ENCODE measurements around the gene NDE1.
"Not testable (repeated sequence)": the region's sequence is repeated elsewhere in the genome, so short reads cannot be mapped to it uniquely, and the experiment has no call there.

NDE1 gene

DNA sequence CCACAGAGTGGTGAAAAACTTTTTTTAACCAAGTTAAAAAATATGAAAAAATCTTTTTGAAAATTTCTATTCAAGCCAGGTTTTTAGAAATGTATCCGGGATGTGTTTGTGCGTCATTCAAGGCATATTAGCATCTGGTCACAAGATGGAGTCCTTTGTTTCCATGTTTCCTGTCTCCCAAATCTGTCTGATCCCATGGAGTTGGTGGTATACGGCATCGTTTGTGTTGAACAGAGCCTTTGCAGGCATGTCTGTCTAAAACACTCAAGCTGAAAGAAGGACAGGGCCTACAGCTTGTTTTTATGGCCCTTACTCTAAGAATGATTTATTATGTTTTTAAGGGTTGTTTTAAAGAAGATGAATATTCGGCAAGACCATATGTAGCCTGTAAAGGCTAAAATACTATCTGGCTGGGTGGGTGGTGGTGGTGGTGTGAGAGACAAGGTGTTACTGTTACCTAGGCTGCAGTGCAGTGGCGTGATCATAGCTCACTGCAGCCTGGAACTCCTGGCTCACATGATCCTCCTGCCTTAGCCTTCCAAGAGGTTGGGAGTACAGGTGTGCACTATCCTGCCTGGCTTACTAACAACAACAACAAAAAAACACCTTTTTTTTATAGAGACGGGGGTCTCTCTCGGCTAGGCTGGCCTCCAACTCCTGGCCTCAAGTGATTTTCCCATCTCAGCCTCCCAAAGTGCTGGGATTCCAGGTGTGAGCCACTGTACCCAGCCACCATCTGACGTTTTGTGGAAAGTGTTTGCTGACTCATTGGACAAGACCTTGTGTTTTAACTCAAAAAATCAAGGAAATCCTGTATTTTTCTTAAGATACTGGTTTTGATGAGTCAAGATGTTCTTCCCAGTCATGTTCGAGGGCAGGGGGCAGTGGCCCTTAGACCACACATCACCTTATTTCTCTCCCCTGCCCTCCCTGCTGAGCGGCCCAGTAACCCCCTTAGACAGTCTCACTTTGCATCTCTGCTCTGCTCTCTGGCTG lies 52.2 kb downstream of the NDE1 start:
- no peak for DNase-seq

DNA sequence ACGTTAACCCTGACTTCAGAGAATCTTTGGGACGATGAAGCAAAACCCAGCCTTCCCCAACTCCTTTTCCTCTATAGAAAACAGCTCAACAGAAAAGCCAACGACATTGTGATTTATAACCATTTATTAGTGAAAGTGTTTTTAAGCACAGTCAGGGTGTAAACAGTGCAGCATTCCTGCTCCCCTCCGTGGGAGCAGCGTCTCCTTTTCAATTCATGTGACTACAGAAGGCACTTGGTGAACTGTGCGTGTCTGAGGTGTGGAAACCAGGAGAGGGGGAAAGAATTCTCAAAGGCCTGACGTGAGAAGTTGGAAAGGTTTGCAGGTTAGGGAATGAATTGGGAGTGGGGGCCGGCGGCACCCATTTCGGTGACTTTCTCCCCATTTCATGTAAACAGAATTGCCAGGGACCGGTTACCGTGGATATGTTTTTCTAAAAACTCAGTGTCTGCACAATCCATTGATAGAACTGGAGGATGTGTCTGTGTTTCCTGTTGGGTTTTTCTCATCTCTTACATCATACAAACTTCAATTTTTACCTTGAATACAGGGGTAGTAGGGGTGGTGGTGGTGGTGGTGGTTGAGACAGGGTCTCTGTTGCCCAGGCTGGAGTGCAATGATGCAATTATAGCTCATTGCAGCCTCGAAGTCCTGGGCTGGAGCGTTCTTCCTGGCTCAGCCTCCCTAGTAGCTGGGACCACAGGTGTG lies 53.1 kb downstream of the NDE1 start:
- no peak for DNase-seq

DNA sequence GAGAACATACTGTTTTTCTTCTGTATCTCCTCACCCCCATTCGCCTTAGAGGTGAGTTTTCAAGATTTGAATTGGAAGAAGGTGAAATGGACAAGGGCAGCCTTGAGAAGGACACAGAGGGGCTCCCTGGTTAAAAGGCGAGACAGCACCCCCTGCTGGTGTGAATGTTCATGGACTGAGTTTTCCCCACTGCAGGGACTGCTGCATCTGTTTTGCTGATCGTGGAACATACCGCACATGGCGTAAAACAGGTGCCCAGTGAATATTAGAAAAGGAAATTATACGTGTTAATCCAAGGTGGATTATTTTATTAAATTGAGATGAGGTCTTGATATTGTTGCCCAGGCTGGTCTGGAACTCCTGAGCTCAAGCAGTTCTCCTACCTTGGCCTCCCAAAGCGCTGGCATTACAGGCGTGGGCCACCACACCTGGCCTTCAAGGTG lies 54.5 kb downstream of the NDE1 start:
- DNase-seq = no peak

DNA sequence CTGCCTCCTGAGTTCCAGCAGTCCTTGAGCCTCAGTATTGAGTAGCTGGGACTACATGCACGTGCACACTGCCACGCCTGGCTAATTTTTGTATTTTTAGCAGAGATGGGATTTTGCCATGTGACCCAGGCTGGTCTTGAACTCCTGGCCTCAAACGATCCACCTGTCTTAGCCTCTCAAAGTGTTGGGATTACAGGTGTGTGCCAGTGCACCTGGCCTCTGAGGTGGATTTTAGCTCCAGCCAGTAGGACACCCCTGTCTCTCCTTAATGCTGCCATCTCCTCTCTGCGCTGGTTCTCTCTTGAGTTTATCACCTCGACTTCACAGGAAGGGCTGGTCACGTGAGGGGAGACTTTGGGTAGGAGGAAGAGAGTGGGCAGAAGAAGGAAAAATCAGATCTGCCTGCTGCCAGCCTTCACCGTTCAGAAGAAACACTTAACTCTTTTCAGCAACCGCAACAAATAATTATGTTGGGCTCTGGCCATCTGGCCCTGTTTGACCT lies 55.1 kb downstream of the NDE1 start:
- DNase-seq = no peak

DNA sequence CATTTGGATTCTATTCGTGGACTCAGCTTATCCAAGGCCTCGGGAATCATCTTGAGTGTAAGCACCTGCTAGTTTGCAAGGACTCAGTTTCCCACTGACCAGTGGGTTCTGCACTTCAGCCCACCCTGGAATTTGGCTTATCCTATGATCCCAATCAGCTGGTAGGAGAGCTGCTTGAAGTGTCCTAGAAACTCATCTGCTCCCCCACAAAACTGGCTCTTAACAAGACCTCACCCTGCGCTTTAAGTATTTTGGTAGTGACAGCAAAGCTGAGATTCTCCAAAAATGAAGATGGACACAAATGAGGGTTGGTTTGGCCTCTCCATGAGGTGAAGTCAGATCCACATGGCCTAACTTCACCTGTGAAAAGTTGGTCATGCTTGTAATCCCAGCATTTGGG lies 57.3 kb downstream of the NDE1 start:
- no peak for DNase-seq

DNA sequence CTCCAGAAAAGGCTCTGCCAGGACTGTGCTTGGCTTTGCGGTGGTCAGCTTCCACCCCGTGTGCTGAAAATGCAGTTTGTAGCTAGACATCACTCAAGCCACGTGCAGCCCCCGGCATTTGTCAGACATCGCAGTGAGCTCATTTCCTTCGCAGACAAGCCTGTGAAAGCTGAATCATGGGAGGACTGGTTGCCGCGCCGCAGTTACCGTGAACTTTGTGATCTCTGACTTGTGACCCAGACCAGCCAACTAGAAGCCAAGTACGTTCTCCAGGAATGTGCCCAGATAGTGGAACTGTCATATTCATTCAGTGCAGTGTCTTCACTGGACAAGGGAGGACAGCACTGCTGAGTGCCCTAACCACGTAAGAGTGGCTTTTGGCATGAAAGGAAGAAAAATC lies 58.1 kb downstream of the NDE1 start:
- no peak for DNase-seq

DNA sequence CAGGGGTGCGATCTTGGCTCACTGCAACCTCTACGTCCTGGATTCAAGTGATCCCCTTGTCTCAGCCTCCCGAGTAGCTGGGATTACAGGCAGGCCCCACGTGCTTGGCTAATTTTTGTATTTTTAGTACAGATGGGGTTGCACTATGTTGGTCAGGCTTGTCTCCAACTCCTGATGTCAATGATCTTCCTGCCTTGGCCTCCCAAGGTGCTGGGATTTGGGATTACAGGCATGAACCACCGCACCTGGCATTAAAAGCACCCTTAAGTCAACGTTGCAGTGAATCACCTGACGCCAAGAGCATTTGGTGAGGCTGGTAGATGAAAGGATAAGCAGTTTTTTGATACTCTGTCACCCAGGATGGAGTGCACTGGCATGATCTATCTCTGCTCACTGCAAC lies 59.0 kb downstream of the NDE1 start:
- no peak for DNase-seq

DNA sequence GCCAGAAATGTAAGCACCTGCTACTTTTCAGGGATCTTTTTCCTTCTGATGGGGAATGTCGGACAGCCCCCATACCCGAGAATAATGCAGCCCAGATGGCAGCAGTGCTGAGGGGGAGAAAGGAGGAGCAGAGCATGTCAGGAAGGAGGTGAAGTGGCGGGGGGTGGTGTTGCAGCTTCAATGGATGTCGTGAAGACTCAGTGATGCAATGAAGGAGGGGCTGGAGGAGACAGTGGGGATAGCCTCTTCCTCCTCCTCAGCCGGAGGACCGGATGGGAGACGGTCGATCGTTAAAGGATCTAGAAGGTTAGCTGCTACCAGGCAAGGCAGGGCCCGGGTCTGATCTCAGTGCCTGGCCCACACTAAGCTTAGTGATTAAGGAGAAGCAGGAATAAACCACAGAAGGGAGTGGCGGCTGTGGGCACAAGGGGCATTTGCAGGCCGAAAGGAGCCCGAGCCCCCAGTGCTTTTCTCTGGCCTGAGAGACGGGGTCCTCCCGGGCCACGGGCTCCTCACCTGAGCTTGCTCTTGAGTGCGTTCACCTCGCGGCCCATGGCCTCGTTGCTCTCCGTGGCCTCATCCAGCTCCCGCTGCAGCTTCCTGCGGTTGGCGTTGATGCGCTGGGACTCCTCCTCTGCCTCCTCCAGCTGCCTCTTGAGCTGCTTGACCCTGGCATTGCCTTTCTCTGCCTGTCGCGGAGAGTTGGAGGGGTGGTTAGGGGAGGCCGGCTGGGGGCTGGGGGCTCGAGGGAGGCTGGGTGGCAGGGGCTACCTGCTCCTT lies 64.5 kb downstream of the NDE1 start:
- no peak for DNase-seq

DNA sequence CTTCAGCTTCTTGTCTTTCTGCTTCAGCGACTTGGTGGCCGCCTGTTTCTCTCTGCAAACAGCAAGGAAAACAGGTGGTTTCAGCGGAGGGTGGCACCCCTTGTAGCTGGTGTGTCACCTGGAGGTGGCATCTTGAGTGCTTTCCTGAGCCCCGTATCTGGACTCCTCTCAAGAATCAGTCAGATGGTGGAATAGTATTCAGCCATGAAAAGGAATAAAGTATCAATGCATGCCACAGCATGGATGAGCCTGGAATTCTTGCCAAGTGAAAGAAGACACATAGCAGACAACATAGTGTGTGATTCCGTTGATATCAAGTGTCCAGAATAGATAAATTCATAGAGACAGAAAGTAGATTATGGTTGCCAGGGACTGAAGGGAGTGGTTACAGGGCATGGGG lies 65.2 kb downstream of the NDE1 start:
- no peak for DNase-seq

DNA sequence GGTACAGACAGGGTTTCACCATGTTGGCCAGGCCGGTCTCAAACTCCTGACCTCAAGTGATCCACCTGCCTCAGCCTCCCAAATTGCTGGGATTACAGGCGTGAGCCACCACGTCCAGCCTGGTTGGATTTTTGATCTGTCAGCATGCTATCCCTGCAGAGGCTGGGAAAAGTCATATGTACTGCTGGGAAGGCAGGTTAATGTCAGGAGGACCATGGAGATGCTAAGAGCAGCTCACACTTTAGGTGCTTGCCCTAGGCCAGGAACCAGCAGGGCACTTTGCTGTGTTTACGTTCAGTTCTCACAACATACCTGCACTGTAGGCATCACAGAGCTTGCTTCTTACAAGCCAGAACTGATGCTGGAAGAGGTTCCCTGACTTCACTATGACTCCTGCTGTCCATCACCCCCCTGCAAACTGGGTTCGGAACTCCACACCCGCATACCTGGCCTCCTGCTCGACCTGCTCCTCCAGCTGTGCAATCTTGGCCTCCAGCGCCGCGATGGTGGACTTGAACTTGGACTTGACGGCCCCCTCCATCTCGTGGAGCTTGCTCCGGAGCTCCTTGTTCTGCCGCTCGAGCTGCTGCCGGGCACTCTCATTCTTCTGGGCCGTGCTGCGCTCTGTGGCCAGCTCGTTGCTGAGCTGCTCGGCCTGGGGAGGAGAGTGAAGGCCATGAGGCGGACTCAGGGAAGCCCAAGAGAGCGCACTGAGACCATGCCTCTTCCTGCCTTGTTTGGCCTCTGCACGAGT lies 66.8 kb downstream of the NDE1 start:
- no peak for DNase-seq

DNA sequence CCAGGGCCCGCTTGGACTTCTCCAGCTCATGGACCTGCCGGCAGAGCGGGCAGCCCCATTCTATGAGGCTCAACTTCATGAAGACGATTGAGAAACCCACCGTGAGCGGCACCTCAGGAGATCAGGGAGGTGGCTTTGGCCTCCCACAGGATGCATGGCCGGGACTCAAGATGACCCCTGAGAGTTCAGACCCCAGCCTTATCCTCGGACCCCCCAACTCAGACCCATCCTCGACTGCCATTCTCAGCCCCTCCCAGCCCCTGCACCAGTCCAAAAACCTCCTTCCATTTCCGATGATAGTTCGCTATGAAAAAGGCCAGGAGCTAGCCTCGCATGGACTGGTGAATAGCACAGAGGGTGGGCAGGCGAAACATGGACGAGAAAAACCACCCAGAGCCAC lies 71.0 kb downstream of the NDE1 start:
- DNase-seq = no peak

DNA sequence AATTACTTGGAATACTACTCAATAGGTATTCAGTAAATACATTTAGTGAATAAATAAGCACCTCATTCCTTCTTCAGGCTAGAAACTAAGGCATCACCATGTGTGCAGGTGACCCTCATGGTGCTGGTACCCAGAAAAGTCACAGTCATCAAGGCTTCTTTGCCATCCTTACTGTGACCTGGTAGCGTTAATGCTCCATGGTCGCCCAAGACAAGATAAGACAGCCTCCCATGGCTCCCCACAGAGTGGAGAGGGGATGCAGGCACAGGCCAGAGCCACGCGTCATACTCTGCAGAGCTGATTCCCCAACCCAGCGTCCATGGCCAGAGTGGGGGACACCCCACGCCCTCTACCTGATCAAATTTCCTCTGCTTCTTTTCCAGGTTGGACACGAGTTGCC lies 73.8 kb downstream of the NDE1 start:
- no peak for DNase-seq

DNA sequence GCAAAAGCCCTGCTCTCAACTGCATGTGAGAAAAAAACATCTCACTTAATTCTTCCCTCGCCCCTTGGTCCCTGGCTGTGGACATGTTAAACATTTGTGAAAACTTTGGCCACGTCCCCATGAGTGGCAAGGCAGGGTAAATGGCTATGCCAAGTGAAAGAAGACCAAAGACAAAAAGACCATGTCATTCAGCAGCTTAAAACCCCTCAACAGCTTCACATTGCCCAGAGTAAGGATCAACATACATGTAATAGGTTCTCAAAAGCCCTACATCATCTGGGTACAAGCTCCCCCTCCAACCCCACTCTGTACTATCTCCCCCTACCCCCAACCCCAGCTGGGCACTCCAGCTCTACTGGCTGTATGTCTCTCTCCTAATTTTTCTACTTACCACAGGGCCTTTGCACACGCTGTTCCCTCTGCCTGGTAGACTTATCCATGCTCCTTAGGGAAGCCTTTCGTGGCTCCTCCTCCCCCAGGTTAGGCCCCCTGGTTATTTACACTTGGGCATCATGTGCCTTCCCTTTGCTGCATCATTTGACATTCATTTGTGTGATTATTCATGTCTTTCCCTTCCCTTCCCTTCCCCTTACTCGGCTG lies 75.7 kb downstream of the NDE1 start:
- DNase-seq = no peak

DNA sequence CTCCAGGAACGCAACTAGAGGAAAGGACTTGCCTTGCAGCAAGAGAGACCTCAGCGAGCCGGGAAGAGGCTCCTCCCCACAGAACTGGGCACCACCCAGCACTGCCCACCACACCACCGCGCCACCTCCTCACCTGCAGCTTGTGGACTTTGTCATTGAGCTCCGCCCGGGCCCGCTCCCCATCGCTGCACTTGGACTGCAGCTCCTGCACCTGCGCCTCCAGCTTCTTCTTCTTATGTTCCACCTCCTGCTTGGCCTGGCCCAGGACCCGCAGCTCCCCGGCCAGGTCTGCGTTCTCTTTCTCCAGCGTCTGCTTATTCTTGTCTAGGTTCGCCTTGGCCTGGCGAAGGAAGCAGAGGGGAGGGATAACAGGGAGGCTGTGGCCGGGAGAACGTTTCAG lies 76.7 kb downstream of the NDE1 start:
- DNase-seq = no peak

DNA sequence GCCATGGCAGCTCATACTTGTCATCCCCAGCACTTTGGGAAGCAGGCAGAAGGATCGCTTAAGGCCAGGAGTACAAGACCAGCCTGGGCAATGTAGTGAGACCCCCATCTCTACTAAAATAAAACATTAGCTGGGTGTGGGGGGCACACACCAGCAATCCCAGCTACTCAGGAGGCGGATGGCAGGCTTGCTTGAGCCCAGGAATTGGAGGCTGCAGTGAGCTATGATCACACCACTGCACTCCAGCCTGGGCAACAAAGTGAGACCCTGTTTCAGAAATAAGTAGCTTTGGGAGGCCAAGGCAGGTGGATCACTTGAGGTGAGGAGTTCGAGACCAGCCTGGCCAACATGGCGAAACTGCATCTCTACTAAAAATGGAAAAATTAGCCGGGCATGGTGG lies 77.7 kb downstream of the NDE1 start:
- DNase-seq = not testable (repeated sequence)

DNA sequence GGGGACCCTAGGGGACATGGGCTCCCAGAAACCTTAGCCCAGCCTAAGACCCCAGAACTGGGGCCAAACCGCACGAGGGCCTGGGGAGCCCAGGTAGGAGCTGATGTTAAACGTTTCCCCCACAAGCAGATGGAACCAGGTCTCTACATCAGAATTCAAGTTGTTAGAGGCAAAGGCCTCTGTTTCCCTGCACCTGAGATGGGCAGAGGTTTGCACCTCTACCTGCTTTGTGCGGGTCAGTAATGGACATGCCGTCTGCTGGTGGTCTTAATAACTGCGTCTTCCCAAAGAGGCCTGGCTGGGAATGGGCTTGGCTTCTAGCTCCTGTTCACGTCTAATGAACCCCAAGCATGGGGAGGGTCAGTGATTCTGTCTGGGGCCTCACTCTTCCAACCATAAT lies 79.1 kb downstream of the NDE1 start:
- DNase-seq = no peak

DNA sequence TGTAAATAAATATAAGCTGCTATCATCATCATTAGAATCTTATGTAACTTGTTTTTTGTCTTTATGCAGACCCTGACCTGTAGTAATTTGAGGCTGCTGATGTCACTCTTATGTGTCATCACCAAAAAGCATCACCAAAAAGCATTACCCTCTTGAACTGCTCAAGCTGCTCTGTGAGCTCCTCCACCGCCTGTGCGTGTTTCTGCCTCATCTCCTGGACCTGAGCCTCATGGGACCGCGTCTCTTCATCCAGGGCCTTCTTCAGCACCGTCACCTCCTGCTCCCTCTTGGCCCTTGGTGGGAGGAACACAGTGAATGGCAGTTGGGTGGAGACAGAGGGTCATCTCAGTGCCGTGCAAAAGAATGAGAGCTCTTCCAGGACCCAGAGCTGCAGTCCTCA lies 82.4 kb downstream of the NDE1 start:
- no peak for DNase-seq

DNA sequence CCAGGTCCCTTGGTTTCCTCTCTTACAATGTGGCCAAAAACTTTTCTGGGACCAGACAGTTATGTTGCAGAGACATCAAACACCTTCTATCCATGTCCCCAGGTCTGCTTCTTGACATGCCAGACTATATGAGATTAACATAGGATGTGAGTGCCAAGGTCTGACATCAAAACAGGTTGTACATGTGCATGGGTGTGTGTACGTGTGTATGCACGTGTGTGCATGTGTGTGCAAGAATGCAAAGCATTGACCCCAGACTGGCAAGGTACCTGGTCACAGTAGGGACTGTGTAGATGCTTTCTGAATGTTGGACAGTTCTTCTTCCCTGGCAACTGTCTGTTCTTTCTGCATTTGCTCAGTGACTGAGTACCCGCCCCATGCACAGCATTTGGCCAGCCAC lies 85.6 kb downstream of the NDE1 start:
- no peak for DNase-seq

DNA sequence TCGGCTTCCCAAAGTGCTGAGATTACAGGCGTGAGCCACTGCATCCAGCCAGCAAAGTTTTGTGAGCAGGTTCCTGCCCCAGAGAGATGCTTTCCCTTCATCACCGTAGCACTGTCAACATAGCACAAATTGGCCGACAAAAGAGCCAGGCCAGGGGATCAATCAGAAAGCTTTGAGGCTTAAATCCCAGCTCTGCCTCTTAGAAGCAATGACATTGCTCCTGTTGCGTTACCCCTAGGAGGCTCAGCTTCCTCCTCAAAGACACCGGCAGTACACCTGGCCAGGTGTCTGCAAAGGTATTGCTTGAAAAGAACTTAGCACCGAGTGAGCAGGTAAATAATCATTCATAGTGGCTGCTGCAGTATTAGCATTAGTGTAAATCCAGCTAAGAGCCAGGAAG lies 86.5 kb downstream of the NDE1 start:
- no peak for DNase-seq

DNA sequence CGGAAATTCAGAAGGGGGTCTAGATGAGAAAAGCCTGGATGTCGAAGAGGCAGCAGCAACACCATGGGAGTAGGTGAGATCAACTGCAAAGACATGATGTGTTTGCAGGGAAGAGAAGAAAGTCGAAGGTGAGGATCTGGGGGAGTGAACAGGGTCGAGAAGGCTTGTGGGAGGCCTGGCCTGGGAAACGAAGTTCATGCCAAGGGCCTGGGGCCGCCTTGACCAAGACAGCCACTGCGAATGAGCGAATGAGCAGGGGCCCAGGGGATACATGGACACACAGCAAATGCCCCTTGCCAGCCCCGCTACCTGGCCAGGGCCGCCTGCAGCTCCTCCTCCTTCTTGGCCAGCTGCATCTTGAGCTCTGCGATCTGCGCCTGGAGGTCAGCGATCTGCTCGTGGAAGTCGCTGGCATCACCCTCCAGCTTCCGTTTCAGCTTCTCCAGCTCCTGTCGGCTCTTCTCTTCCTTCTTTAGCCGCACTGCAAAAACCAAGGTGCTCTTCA lies 87.1 kb downstream of the NDE1 start:
- no peak for DNase-seq

DNA sequence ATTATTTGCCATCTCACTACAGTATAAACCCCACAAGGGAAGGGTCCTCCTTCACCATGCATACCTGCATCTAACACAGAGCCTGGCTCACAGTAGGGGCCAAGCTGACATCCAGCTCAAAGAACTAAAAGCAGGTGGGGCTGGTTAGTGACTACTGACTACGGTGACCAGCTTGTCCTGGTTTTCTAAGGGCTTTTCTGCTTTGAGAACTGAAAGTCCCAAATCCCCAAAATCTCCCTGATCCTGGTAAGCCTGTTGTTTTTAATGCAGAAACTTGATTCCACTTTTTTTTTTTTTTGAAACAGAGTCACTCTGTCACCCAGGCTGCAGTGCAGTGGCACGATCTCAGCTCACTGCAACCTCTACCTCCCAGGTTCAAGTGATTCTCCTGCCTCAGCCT lies 89.4 kb downstream of the NDE1 start:
- DNase-seq = no peak

DNA sequence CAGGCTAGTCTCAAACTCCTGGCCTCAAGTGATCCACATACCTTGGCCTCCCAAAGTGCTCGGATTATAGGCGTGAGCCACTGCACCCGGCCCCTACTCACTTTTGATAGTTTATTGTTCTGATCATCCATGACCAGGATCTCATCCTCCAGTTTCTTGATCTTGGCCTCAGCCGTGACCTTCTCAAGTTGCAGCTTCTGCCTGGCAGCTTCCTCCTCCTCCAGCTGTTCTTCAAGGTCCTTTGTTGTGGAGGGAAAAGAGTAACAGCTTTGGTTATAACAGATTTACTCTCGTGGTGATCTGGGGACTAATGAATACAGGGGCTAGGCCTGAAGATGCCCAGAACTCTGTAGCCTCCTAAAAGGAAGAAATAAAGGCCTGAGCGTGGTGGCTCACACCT lies 89.9 kb downstream of the NDE1 start:
- no peak for DNase-seq
